T-helper 1 cell treated with Interleukin-12 subunit alpha and Interleukin-12 subunit beta and Interleukin-4 antibody, amounts not matched to agents 30 ng/mL and 1 ng/mL, for 36 hours (primary cell): ENCODE measurements around the gene TMTC2. TPM values are rescaled to one million over a fixed set of nuclear protein-coding genes. Genes with fewer than 3 reads are reported as not detected.

Experiments
- intact Hi-C: fragments of 100-400 bp; cut with micrococcal nuclease; formaldehyde crosslinking; loops from one replicate; pipeline ENCODE4 v1.15.1; 2024
- total RNA-seq: library from RNA; stranded (reverse); gene quantifications from 2 replicates; pipeline ENCODE4 v1.2.3, GENCODE V29; 2022

Gene TMTC2
- total RNA-seq, 1 donor from 2014 or later, result 6.9 TPM

DNA sequence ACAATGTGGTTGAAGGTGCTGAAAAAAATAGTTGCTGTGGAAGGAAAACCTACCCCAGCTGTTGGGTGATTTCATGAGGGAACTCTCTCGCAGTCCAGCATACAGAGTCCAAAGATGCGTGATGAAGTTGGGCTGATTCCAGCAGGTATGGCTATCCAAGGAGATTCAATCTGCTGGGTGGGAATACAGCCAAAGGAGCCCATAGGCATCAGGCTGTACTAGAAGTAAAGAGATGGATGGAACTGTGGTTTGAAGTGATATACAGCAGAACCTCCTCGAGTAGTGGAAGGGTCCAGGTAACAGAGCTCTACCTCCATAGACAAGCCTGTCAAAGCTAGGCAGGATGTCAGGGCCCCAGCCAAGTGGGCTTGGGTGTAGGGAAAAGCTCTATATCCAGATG, 11.5 kb upstream of the TMTC2 start:
- intact Hi-C loops, result no loop called here

DNA sequence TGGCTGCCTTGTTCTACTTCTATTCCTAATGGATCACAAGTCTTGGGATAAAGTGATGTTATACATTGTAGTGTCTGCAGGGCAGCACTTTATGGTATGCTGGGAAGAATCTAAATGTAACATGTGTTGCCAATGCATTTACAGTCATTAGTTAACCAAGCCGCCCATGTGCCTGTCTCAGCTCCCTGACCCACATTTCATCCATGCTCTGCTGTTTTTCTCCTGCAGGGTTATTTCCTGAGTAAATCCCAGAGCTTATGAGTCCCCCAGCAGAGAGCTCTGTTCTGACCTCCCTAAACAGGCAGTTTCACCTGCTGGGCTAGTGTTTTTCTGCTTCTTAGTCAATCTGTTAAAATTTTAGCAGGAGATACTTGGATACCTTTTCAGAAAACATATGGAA, 4.4 kb upstream of the TMTC2 start:
- intact Hi-C loops, result loop anchor here (10.0 kb wide), 1 partner anchor 1272 kb away; no protein-coding TSS in a partner anchor

DNA sequence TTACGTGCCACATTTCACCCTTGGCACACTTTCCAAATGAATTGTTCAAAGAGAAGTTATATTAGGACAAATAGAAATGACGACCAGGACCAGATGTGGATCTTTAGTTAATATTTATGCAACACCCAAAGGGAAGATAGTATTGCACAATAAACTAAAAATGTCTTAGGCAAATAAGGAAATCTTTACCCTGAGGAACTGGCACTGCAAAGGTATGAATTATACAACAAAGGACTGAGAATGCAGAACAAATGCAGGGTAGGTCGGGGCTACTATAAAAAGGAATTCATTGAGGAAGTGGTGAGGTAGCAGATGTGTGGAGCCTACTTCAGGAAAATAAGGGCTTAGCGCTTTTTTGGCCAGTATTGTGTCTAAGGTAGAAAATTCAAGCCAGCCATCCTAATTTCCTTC, 3.9 kb upstream of the TMTC2 start:
- intact Hi-C loops, result loop anchor here (10.0 kb wide), 1 partner anchor 1272 kb away; no protein-coding TSS in a partner anchor

DNA sequence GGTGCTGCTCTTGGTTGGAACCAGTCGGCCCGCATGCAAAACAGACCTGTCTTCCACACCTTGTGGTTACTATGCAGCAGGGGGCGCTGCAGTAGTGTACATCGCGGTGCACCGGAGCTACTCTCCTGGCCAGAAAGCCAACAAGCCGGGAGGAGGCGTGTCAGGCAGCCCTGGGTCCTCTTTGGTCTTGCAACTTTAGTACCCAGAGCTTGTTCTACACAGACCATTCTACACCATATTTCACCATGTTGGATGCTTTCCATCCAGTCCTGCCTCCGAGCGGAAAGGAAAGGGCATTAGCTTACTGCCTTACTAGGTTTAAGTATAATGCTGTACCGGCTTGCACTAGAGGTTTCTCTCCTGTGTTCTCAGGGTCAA, 927 bp upstream of the TMTC2 start:
- intact Hi-C loops, result loop anchor here (1.0 to 10.0 kb wide), 8 partner anchors 35 to 1712 kb away; partner anchors contain the start of genes CCDC59 and METTL25

DNA sequence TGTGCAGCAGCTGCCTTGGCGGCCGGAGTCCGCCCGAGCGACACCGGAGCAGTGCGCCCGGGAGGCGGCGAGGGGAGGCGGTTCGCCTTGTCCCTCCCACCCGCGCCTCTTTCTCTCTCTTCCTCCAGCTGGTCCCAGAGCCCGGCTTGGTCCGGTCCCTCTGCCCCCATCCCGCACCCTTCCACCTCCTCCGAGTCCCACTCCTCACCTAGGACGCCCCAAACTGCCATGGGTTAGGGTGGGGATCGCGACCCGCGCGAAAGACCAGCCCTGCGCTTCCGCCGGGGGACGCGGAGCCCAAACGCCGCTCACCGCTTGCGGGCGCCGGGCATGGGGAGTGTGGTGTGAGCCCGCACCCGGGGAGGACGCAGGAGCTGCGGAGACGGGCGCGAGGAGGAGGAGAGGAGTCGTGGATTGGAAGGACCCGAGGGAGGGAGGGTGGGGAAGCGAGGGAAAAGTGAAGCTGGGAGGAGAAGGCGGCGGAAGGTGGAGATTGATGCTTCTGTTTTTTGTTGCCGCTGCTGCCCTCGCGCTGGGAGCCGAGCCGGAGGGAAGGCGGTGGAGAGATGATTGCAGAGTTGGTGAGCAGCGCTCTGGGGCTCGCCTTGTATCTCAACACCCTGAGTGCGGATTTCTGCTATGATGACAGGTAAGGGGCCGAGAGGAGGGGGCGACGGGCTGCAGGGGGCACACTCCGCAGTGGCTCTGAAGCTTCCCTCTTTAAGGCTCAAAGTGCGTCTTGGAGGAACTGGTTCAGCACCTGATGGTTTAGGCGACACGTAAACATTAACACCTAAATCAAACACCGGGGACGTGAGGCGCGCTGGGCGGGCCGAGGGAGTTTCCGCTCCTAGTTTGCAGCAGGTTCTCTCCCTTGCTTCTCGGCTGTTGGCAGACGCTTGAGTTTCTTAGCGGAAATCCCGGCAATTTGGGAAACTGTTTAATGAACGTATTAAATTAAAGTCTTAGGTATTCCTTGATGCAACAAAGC, 610 bp downstream of the TMTC2 start:
- intact Hi-C loops, result loop anchor here (5.0 to 10.0 kb wide), 4 partner anchors 190 to 1710 kb away; no protein-coding TSS in a partner anchor

DNA sequence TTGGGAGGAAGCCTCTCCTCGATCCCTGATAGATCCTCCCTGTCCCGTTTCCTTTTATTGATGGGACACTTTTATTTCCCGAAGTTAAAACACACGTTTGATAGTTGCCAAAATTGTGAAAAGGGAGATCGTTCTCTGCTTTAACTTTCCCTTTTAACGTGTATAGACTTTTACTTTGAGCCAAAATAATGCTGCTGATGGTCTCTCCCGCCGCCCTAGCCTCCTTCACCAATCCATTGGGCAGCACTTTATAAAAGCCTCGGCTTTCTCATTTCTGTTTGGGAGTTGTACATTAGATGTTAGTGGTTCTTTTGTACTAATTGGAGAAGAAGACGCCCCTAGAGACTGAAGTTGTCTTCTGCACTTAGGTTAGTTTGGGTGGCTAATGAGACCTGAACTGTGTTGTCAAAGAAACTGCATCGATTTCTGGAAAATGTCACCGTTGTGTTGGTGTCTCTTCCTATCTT, 1.4 kb downstream of the TMTC2 start:
- intact Hi-C loops, result loop anchor here (5.0 to 10.0 kb wide), 4 partner anchors 189 to 1709 kb away; no protein-coding TSS in a partner anchor

DNA sequence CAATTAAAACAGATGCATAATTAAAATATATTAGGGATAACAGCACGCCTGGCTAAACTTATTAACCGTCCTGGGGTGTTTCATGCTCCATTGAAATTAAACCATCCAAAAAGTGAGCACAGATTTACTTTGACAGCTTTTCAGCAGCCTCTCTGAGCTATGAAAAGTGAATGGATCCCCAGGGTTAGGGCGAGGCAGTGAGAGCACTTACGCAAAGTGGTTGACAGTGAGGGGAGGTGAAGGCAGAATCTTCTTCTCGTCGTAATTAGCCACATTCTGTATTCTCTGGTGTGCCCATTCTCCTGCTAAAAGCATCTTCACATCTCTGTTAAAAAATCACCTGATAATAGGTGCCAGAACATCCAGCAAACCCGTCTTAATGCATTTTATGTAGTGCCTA, 1.9 kb downstream of the TMTC2 start:
- intact Hi-C loops, result loop anchor here (5.0 to 10.0 kb wide), 4 partner anchors 189 to 1709 kb away; no protein-coding TSS in a partner anchor

DNA sequence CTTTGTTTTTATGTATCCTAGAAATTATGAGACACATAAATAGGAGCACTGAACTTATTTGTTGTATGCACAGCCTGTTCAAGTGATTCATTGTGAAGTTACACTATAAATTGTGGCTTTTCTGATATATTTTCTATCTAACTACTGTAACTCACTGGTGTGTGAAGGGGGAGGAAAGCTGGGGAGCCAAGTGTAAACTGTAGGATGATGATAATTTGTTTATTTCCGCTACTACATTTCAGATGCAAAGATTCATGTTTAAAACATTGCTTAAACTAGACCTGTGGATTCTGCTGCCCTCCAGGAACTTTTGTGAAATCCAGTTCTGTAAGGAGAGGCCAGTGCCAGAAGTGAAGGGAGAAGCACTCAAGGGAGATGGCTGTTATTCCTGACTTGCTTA, 3.3 kb downstream of the TMTC2 start:
- intact Hi-C loops, result no loop called here

DNA sequence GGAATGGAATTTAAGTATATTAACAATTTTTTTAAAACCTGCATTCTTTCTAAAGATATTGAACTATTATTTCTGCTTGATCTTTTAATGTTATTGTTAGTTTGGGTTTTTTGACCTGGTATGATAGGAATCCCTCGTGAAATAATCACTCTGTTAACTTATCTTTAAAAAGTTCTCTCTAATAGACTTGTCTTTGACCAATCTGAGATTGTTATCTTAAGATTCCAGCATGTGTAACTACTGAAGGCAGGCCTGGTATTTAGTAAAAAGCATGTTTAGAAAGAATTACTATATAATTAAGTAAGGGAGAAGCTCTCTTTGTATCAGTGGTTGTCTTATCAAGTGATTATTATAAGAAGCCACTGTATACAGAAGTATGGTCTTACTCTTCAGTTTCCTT, 4.8 kb downstream of the TMTC2 start:
- intact Hi-C loops, result no loop called here

DNA sequence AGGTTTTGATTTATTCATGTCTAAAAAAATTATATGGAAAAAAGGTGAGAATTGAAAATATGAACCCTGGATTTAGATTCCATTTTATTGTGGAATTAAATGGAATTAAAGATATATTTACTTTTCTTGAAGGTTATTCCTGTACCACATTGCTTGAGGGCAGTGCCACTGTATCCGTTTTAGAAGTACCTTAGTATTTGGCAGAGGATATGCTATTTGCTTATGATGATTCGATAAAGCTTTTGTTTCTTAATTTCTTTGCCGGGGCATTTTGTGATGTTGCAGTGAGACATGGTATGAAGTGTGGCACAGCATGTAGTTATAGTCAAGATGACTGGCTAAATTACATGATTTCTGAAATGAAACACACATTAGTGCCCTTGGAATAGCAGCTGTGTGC, 7.6 kb downstream of the TMTC2 start:
- intact Hi-C loops, result no loop called here

DNA sequence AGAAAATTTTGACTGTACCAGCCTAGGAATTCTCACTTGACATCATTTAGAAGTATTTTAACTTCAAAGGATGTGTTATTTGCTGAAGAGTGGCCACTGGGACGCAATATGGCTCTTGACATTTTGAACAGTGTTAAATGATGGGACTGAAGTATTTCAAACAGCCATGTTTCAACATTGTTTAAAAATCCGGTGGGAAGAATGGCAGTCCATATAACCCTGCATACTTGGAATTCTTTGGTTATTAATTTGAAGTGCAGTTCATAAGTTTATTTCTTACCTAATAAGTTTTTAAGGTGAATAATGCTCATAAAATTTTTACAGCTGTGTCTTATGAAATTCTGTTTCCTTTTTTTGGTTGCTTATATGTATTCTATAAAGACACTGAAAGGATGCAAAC, 8.3 kb downstream of the TMTC2 start:
- intact Hi-C loops, result no loop called here

DNA sequence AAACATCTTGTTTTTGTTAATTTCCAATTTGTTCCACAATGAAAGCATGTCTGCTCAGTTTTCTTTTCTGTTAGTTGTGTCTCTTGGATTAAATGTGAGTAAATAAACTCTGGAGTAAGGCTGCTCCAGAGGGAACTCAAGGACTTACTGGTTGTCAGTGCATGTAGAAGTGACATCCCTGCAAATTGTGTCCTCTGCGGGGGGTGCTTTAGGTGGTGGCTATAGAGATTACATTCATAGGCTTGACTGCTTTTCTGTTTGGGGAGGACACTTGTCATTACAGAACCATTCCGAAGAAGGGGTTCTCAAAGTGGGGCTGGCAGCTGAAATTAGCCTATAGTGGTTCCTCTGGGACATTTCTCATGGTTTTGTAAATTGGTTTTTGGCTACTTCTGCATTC, 8.8 kb downstream of the TMTC2 start:
- intact Hi-C loops, result no loop called here

DNA sequence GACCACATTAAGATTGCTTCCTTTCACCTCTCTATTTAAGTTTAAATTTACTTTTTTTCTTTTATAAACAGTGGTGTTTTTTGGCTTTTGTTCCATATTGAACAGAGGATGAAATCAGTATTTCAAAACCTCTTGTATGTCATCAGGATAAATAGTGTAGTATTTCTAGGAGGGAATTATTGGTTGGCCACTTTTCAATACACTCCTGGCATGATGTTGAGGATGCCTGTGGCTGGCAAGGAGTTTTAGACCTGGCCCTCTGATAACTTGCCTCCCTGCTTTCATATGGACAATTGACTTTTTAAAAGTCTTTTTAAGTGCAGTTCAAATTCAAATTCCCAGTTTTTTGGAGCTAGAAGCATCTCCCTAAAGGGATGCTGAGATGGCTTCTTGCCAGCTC, 9.8 kb downstream of the TMTC2 start:
- intact Hi-C loops, result no loop called here

DNA sequence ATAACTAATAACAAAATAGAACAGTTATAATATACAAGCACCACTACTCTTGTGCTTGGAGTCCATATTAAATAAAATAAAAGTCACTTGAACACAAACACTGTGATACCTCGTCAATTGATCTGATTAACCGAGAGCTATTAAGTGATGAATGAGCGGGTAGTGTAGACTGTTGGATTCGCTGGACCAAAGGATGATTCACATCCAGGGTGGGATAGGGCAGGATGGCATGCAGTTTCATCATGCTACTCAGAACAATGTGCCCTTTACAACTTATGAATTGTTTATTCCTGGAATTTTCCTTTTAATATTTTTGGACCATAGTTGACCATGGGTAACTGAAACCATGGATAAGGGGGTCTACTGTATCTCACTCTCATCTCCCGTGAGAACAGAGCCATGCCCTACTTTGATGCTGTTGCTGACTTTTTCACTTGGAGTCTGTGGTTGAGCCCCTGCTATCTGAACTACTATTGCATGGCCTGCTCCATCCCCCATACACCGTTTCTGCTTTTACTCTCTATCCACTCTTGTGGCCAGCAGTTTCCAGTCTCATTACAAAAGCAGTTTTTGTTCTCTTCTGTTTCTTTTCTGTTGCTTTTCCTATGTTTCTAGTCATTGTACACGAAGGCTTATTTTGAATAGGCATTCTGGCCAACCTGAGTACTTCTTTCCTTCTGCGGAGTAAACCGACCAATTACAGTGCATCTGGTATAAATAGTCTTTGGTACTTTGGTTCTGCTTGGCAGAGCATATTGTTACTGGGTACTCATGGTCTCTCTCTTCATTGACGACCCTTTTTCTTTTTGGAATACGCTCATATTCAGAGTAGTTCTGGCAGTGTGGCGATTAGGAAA, 12.2 kb downstream of the TMTC2 start:
- intact Hi-C loops, result no loop called here

DNA sequence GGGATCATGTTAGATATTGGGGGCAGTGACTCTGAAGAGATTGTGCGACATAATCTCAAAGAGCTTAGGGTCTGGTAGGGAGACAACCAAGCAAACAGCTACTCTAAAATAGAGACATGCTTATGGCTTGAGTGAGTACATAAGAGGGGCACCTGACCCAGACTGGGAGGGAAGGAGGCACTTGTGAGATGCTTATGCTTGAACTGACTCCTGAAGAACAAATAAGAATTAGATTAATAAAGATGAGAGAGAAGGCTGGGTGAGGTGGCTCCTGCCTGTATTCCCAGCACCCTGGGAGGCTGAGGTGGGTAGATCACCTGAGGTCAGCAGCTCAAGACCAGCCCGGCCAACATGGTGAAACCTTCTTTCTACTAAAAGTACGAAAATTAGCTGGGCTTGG, 19.1 kb downstream of the TMTC2 start:
- intact Hi-C loops, result no loop called here

DNA sequence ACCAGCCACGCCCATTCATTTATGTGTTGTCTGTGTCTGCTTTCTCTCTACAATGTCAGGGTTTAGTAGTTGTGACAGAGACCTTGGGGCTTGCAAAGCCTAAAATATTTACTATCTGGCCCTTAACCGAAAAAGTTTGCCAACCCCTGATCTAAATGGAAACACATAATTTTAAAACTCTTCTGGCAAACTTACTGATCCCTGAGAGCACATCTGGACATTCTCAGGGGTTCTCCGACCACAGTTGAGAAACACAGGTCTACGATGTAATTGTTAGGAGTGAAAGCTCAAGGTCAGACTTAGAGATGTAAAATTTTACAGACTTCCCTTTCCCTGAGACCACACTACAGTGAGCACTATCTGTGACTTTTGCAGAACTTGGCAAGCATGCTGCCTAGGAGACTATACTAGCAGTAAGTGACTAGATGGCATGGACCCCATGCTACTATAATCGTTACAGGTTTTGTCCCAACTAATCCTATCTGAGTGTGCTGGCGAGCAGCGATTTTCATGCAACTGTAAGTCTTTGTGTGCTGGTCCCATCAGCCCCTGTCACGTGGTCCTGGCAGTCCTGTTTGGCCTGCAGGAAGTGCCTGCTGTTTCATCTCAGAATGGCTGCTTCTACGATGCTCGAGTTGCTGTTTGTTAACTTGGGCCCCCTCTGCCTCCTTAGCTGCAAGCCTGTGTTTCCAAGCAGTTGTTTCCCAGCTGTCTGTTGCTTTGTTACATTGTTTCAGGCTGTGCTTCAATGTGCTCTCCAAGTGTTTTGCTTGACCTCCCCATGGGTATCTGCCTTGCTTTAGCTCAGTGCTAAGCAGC, 21.6 kb downstream of the TMTC2 start:
- intact Hi-C loops, result no loop called here

DNA sequence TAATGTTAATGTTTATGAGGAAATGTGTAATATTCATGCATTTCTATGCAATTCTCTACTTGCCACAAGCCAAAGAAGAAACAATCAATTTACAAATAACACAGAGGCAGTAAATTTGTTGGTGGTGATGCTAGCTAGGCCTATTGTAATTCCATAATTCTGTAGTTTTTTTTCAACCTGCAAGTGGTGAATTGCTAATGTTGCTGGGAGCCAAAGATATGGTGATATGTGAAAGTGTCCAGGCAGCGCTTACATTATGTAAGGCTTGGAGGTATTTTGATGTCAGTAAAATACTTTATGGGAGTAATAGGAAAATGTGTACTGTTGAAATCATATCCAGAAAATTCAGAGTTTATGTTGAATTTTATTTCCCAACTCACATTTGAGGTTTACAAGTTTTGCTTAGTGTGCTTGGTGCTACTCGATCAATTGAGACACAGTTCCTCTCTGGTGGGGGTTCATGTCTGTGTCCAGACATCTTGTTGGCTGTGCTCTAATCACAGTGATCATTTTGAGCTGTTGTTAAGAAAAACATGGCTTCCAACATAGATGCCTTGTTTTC, 23.2 kb downstream of the TMTC2 start:
- intact Hi-C loops, result no loop called here

DNA sequence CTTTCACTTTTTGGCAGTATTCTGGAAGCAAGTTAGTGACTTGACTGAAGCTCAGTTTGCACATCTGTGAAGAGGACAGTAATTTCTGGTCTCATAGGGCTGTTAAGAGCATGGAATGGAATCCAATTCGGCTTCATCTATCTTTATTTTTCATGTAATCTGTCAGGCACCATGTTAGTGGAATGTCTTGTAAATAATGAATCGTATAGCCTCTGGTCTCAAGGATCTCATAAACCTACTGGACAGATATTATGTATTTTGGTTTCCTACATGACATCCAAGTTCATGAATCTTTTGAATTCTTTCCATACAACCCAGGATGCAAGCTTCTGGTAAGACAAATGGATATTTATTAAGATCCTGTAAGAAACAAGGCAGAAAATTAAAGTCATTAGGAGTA, 24.0 kb downstream of the TMTC2 start:
- intact Hi-C loops, result no loop called here

DNA sequence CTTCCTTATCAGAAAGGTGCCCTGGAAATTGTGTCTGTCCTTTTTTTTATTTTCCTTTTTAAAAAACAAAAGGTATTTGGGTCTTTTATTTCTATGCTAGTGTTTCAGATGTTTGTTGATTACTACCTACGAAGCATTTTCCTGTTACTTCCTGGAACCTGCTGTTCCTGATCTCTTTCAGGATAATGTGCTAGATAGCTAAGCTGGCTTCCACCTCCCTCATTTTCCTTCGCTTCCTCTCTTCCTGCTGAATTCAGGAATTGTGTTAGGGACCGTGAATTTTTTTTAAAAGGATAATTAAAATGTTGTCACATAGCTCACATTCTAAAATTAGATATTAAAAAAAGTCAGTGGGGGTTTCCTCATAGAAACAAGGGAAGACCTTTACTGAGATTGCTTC, 27.7 kb downstream of the TMTC2 start:
- intact Hi-C loops, result no loop called here

DNA sequence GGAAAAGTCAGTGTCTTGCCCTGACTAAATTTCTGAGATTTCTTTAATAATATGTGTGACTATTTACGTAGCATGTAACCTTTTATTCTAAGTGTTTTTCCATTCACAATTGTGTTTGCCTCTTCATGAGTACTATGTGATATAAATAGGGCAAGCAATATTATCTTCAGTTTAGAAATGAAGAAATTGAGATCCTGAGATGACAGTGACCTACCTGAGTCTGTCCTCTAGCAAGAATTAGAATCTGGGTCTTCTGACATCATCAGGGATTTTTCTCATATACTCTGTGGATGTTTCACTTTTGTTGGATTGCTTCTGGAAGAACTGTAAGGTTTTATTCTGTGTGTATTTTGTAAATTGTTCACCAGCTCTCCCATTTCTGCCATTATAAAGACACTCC, 35.0 kb downstream of the TMTC2 start:
- intact Hi-C loops, result no loop called here
